B cell (primary cell): ENCODE data around the gene DHX38.

Experiments
- CTCF ChIP-seq: fragments of 200-600 bp; IDR thresholded peaks from one replicate; pipeline ENCODE4 v1.8.0; 2022; ENCODE audit warnings: antibody characterized with exemption, mild to moderate bottlenecking
- EZH2 ChIP-seq: IDR thresholded peaks from 2 replicates; pipeline ENCODE4 v1.6.1; 2012; ENCODE audit warnings: borderline replicate concordance, low read depth, mild to moderate bottlenecking, moderate library complexity, low read length; ENCODE audit not compliant: insufficient read depth, poor library complexity, severe bottlenecking

DNA sequence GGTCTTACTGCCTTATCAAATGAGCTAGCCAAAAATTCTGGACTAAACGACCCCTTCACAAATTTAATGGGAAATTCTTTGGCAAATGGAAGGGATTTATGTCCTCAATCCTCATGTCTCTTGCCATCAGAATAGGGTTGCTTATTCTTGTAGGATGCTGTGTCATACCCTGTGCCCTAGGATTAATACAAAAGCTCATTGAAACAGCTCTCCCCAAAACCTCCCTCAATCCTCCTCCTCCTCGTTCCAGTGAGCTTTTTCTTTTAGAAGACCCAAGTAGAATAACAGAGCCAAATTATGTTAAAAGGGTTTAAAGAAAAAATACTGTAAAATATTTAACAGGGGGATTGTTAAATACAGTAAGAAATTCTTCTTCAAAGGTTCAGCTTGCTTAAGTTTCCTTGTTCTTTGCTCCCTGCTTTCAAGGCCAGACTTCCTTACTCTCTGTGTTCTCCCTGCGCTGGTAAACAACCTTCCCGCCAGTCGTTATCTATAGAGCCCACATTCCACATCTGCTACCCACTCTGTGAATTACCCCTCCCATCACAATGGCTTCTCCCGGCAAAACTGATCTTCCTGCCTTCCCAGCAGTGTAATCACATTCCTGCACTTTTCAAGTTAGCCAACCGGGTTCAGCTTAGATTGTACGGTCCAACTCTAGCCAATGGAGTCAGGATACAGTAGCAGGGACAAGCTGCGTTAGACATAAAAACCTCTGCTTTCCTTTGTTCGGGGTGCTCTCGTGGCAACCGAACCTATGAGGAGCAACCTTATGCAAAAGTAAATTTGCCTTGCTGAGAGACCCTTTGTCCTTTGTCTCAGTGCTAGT, 20.9 kb upstream of the DHX38 start:
- TF ChIP-seq CTCF, result no peak
- TF ChIP-seq EZH2, result no peak
